ENCODE data around the gene TCP10L.

DNA sequence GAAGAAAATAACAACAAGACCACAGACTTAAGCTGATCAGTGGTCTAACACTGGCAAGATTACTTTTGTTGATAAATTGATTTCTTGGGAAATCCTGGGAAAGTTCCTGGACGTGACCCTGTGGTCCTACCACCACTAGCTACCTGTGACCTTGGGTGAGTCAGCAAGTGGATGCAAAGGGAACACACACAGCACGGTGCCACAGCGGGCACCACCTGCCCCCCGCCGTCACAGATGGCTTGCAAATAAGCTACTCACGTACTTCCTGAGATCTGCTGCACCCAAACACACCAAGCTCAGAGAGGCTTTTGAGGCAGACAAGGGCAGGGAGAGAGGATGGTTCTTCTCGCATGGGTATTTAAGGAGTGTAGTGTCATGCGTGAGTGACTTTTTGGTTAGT lies 14.2 kb upstream of the TCP10L start:
- TF ChIP-seq MAFK (IDR thresholded peaks at IDR 0.05; ENCODE audit: low read depth, low read length) (no peak), CTCF (conservative IDR thresholded peaks at IDR 0.05; ENCODE audit: low read depth, low read length) (no peak), RFX5 (IDR thresholded peaks at IDR 0.05; ENCODE audit: low read depth, low read length) (no peak), POLR2A (IDR thresholded peaks at IDR 0.05; ENCODE audit: low read depth, low read length) (no peak), RAD21 (IDR thresholded peaks at IDR 0.05; ENCODE audit: low read length) (no peak), BHLHE40 (IDR thresholded peaks at IDR 0.05; ENCODE audit: low read depth, low read length) (no peak)

Measured in IMR-90 (cell line).